DMS 273 (cell line): Measurements from ENCODE around the gene LRRC4C.

Experiments
- DNase-seq: peaks from one replicate; lab custom pipeline; 2025; ENCODE audit not compliant: unreplicated experiment; lab: John Stamatoyannopoulos, UW

LRRC4C gene

DNA sequence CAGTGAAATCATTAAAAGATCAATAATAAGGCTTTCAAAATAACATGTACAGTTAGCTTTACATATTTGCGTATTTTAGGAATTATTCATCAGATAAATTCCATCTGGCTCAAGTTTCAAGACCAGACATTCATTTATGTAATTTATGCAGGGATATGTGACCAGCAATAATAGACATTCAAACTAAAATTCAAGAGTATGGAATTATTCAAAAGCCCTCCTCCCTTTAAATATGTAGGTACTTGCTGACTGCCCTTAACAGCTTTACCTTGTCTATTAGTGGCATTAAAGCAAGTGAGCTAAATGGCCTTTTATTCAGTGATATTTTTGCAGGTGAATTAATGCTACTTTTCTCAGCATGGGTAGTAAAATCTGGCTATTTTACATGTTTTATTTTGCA is 126.1 kb downstream of the LRRC4C start:
- no peak for DNase-seq

DNA sequence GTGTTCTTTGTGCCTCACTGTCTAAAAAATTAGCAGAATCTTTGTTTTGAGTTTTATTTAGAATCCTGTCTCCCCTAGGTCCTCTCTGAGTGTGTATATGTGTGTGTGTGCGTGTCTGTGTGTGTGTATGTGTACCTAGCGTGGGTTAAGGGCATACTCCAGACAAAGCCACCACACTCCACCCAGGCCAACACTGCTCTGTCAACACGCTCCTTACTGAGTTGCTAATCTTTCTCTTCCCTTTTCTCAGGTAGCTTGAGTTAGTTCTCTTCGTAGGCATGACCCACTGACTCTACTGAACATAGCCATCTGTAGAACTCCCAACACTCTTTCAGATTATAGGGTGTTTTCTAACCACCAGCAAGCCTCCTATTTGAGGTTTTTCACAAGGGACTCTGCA is 131.1 kb downstream of the LRRC4C start:
- DNase-seq, result no peak

DNA sequence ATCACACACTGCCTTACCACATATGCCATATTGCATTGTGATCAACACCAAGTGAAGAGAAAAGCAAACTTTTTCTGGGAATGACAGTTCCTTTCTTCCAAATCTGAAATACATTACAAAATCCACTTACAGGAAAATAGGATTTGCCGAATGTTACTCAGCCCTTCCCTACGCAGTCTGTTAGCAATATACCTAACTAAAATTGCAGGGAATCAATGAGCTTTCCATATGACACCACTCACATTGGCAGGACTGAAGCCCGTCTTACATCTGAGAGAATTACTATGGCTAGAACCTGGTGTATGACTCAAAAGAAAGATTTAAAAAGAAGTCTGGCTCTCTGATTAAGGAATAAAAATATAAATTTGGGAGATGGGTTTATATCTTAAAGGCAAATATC is 136.0 kb downstream of the LRRC4C start:
- DNase-seq, result no peak

DNA sequence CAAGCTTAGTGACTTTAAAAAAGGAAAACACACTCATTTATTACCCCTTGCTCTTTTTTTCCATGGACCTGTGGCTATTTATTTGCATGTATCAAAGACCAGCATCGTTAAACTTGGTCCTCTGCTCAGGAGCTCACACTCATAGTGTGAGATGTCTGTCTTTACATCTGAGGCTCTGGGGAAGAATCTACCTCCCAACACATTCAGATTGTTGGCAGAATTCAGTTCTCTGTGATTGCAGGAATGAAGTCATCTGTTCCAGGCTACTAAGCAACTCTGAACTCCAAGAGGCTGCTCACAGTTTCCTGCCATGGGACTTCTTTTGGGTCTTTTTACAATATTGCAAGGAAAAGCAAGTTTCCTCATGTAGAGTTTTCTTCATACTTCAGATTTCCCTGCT is 138.8 kb downstream of the LRRC4C start:
- DNase-seq, result no peak

DNA sequence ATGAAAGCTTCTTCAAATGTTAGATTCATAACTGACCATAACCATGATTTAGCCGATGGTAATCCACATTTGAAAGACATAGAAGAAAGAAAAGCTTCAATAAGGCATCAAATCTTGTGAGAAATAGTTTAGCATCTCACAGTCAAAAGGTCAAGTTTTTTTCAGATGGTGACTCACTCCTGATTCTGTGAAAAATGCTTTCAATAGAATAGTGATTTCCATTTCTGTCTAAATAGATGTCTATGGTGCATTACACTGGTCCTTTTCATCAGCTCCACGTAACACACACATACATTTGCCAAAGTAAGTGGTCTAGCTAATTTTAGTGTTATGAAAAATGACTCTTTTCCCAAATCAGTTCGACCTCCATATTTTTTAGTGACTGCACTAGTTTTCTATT is 139.2 kb downstream of the LRRC4C start:
- no peak for DNase-seq

DNA sequence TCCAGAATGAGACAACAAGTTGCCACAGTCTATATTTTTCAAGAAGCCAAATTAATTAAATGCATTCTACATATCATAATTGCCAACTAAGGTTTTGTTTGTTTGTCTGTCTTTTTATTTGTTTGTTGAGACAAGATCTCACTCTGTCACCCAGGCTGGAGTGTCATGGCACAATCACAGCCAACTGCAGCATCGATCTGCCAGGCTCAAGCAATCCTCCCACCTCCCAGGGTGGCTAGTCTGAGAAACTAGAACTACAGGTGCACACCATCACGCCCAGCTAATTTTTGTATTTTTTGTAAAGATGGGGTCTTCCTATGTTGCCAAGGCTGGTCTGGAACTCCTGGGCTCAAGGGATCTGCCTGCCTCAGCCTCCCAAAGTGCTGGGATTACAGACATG is 140.0 kb downstream of the LRRC4C start:
- DNase-seq, result no peak

DNA sequence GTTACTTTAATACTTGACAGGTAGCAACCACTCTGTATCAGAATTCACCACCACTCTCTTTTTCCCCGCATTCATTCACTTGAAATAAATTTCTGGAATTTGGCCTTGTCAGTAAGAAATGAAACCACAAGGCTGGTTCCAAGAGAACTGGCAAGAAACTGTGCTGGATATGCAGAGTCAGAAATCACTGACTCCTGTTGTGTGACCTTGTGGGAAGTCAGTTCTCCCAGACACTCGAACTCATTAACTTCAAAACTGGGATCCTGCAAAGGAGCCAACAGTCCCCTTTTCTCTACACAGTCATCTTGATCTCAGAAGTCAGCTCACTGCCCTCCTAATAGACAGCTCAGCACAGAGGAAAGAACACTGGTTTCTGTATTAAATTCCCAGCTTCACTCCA is 142.7 kb downstream of the LRRC4C start:
- DNase-seq, result no peak

DNA sequence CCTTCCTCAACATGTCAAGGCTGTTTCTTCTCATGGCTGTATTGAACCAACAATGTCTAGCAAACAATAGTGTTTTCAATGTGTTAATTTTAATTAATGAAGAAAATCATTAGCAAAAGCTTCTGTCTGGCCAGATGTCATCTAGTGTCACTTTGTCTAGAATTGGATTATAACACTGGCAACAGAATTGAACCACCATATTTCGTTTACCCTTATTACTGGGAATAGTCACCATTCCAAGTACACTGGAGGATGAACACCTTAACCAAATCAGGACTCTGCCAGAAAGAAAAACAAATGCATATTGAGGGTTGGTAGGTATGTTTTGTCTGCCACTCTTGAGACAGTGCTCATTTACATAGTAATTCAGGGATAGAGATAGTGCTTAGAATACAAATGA is 146.2 kb downstream of the LRRC4C start:
- no peak for DNase-seq

DNA sequence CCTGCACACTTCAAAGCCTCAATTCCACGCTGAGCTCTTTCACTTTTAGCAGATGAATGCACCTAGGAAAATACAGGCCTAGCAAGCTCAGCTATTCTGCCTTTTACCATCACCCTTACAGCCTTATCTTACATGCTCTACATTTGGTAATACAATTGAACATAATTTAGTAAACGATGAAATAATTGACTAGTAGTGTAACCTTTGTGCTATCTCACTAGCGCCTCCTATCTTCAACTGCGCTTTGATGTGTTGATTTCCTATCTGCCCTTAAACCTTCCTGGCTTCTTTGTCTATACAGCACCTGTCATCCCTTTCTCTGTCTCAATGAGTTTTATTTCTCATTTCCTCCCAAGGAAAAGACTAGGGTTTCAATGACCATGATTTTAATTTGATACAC is 149.7 kb downstream of the LRRC4C start:
- peak; percentile 0 for DNase-seq

DNA sequence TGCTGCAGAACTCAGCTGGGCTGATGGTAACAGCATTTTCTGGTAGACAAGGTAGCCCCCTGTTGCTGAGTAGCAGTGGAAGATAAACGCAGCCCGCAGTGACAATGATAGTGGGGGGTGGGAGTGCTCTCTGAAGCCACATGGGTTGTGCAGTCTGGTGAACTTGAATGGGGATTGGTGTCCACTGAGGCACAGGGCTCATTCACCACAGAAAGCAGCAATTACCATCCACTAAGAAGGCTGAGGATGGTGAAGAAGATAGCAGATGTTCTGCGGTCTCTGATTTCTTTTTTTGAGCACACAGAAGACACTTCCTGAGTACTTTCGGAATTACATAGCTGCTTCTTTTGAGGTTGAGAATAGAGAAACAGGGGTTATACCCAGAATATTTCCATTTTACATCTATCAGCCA is 150.3 kb downstream of the LRRC4C start:
- no peak for DNase-seq

DNA sequence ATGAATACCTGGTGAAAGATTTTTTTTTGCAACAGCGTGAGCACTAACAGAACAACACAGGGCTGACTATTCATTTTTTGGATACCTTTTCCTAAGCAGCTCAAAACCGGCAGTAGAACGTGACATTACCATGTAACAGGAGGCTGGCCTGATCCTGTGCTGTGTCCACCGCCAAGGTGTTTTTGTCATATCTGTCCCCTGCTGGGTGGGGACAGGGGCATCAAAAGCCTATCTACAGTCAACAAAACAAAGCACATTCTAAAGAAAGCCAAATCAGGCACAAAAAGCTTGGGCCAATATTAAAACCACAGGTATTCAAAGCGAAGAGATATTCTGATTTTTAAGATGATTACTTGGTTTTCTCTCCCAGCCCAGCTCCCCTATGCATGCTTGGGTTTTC is 151.2 kb downstream of the LRRC4C start:
- no peak for DNase-seq

DNA sequence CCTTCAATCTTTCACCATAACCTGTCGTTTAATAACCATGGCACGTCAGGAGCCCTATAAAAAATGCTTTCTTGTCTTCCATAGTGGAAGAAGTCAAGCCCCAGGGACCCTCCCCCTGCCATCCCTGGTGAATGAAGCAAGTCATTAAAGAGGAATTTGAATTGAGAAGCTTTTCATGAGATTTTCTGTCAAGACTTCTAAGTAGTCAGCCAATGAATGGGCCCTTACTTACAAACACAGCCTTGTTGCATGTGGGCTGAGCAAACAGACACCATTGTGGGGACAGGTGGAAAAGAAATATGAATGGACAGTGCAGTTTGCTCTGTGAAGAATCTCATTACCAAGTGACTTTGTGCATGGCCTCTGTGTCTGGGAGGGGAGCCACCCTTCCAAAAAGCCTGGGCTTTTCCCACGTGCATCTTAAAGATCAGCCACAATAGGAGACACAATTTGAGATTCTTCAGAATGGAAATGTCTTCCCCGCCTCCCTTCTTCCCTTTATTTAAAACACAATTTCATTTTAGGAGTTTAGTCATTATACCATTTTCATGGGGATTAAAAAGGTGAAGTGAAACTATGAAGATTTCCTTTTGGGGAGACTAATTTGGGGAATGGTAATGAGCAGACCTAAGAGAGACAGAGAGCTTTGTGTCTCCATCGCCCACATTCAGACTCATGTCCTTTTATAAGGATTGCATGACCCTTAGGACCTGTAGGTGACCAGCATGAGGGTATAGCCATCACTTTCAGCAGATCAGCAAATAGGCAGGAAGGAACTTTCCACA is 152.0 kb downstream of the LRRC4C start:
- DNase-seq, result no peak

DNA sequence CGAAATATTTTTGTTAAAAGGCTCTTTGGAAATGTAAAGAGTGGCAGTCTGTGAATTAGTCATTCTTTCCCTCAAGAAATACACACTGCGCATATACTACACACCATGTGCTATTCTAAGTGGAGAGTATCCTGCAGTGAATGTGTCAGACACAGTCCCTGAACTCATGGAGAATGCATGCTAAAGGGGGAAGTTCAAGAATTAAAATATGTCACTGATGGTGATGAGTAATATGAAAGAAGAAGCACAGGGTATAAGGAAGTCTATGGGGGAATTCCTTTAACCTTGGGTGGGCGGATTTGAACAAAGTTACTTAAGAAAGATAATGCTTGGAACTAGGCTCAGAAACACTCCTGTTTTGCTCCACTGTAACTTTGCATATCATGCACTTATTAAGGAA is 153.0 kb downstream of the LRRC4C start:
- no peak for DNase-seq

DNA sequence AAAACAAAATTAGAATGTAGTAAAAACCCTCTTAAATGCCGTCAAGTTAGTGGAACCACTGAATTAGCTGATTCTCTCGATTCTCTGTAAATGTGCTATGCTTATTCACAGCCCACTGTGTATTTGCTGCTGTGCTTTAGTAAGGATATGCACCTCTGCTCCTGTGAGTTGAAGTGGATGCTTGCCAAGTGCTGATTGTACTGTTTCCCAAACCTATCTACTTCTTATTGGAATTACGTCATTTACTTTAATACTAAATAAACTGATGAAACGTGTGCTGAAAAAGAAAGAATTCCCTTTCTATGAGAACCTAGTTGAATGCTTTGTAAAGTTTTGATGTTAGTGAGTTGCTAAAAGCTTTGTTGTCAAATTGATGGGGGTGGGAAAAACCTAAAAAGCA is 158.4 kb downstream of the LRRC4C start:
- no peak for DNase-seq

DNA sequence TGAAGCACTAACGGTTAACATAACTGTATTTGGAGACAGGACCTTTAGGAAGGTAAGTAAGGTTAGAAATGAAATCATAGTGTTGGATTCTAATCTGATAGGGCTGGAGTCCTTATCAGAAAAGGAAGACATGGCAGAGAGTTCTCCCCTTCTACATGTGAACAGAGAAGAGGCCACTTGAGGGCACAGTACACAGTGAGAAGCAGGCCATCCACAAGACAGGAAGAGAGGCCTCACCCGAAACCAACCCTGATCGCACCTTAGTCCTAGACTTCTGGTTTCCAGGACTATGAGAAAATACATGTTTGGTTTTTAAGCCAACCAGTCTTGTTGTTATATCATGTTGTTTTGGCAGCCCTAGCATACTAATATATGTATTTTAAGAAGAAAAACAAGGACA is 170.0 kb downstream of the LRRC4C start:
- no peak for DNase-seq

DNA sequence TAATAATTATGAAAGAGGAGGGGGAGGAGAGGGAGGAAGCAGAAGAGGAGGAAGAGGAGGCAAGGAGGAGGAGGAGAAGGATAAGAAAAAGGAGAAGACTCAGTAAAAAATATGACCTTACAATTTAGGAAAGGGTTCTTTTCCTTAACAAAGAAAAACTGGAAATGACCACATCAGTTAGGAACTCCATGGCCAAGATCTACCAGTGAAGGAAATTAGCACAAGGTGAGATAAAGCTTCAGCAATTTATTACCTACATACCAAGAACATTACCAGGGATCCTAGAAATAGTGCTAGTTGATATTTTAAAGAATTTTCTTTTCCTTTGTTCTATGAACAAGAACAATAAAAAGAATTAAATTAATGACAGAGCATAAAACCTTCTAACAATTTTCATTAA is 172.7 kb downstream of the LRRC4C start:
- DNase-seq, result no peak

DNA sequence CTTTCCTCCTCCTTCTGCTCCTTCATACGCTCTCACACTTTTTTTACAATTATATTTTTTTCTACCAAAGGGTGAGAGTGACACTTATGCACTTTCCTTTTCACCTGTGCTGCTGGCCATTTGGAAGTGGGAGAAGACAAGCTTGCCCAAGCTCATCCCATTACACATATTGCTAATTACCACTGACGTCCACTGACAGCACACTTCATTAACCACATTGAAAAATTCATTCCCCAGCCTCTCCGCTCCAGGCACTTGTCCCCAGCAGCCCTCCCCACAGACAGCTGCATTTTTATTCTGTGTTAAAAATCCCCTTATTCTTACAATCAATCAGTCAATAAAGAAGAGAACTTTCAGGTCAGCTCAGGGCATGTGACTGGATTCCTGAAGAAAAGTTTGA is 175.1 kb downstream of the LRRC4C start:
- no peak for DNase-seq

DNA sequence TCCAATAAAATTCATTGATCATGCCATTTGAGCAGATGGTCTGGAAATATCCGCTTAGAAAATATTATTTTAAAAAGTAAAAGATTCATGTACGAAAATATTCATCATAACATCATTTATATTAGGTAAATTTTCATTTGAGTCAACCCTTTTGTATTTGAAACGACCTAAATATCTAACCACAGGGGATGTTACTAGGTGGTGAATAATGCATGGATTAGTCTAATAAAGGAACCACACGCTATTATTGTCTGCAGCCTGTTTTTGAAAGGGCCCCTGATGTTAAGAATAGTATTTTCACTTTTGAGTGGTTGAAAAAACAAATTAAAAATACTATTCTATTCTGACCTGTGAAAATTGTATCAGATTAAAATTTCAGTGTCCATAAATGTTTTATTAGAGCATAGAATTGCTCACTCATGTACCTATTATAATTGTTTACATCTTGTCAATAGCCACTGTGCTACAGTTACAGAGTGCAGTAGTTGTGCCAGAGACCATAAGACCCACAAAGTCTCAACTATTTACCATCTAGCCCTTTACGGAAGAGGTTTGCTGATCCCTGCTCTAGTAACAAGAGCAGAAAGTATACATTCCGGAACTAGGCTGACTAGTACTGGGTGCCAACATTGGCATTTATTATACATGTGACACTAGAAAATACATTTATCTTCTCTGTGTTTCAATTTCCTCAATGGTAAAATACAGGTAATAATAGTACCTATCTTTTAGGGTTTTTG is 176.1 kb downstream of the LRRC4C start:
- DNase-seq, result no peak

DNA sequence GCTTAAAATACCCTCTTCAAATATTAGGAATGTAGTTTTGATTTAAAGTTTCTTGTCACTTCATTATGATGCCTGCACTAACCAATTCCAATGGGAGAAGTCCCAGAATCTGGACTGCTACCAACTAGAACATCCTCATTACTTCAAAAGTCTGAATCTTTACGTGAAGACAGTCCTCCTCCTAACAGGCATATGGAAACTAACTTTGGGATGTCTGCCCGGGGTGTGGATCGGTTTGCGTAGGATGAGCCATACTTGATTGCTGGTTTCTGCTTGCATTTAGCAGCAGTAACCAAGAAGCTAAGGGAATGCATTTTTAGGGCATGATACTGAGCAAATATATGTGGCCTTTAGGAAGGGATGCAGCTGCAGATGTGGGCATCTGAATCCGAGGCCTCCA is 177.1 kb downstream of the LRRC4C start:
- DNase-seq, result no peak

DNA sequence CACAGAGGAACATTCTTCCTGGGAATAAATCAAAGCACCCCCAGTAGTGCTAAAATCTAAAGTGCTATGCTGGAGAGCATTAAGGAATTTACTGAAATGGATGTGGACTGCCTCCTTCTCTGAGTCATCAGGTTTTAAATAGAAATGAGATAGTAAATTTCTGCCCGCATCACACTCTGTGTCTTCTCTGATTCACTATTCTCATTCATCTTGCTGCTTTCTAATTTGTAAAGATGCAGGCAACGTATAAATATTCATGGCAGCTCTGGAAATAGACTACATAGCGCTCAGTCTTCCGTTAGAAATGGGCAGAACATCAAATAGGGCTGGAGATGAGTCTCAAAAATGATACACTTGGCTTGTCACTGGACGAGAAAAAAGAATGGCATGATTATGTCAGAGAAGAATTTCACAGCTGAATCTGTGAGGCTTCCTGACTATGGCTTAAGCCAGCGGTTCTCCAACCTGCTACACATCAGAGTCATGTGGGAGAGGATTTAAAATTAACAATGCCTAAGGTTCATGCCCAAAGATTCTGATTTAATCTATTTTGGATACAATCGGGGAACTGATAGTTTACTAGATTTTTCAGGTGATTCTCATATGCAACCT is 178.2 kb downstream of the LRRC4C start:
- no peak for DNase-seq

DNA sequence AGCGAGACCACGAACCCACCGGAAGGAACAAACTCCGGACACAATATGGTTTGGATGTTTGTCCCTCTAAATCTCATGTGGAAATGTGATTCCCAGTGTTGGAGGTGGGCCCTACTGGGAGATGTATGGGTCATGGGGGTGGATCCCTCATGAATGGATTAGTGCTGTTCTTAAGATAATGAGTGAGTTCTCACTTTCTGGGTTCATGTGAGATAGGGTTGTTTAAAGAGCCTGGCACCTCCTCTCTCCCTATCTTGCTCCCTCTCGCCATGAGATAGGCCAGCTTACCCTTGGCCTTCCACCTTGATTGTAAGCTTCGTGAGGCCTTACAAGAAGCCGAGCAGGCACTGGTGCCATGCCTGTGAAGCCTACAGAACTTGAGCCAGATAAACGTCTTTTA is 184.6 kb downstream of the LRRC4C start:
- no peak for DNase-seq

DNA sequence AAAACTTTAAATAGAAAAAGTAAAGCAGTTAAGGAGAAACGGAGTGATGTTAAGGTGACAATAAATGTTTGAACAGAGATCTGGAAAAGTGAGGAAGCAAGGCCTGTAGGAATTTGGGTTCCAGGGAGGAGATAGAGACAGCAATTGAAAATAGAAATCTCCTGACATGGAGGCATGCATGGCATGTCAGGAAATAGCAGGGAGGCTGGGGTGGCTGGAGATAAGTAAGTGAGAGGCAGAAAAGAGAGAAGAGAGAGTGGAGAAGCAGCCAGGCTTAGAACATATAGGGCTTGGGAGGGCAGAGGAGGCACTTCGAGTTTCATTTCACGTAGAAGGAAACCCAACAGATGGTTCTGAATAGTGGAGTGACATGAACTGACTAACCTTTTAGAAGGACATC is 185.5 kb downstream of the LRRC4C start:
- no peak for DNase-seq
